IPS DF 4.7 (cell line): ENCODE data around the gene TMSB10.
"Not testable (repeated sequence)": the region's sequence is repeated elsewhere in the genome, so short reads cannot be mapped to it uniquely, and the experiment has no call there.

ENCODE experiments used
- DNase-seq: peaks from one replicate; pipeline ENCODE4 v3.0.0-alpha.2; 2013; ENCODE audit warnings: low spot score; ENCODE audit errors: extremely low read depth

TMSB10 gene

GRCh38 chr2:84938194-84938879 lies 32.9 kb downstream of the TMSB10 start:
- no peak for DNase-seq

DNA sequence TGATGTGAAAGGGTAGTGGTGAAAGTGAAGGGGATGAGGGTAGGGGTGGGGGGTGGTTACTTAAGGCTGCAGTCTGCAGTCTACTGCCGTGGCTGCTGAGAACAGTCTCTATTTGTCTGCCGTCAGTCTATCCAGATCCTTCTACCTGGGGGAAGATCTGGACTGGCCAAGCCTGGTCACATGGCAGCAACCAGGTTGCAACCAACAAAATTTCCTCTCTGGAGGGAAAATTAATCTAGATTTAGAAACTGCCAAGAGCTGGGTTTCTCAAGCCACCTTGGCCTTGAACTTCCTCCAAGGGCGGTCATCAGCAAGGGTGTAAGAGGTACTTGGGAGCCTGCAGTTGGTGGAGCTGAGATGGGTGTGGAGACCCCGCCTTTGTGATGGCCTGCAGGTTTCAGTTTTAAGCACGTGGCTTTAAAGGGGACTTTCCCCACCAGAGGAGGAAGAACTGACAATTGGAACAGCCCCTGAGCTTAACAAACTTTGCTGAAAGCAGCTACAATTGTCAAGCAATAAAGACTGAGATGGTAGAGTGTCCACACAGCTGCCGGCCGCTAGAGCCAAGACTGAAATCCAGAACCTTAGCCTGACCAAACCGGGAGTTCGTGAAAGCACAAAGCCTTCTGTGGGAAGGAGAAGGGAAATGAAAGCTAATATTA lies 34.1 kb downstream of the TMSB10 start:
- DNase-seq = no peak

DNA sequence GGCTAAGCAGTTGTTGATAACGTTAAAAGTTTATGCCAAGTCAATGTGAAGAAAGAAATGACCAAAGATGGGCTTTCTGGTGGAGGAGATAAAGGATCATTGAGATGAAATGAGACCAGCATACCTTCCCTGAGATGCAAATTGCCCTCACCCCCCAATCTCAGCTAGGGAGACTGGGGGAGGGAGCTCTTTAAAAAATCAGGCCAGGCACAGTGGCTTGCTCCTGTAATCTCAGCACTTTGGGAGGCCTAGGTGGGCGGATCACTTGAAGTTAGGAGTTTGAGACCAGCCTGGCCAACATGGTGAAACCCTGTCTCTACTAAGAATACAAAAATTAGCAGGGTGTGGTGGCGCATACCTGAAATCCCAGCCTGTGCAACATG lies 34.6 kb downstream of the TMSB10 start:
- no peak for DNase-seq

- no peak for DNase-seq
These were observed 35.5 kb downstream of the TMSB10 start for GRCh38 chr2:84940831-84941412.

DNA sequence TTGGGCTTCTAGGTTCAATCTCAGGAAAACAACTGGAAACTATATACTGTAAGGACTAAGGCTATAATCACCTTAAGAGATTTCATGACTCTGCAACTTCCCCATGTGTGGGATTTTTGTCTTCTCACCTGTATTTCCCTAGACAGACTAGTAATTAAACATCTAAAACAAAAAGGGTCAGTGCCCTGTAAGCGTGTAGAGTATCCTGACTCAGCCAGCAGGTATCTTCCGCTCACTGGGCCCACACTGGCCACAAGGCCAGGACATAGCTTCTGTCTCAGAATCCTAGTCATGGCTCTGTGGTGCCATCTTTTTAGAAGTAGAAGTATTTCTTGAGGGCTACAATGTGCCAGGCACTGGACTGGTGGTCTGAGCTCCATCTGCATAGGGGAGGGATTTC lies 36.7 kb downstream of the TMSB10 start:
- DNase-seq = no peak

- no peak for DNase-seq
These were observed 37.5 kb downstream of the TMSB10 start for GRCh38 chr2:84942964-84943421.

DNA sequence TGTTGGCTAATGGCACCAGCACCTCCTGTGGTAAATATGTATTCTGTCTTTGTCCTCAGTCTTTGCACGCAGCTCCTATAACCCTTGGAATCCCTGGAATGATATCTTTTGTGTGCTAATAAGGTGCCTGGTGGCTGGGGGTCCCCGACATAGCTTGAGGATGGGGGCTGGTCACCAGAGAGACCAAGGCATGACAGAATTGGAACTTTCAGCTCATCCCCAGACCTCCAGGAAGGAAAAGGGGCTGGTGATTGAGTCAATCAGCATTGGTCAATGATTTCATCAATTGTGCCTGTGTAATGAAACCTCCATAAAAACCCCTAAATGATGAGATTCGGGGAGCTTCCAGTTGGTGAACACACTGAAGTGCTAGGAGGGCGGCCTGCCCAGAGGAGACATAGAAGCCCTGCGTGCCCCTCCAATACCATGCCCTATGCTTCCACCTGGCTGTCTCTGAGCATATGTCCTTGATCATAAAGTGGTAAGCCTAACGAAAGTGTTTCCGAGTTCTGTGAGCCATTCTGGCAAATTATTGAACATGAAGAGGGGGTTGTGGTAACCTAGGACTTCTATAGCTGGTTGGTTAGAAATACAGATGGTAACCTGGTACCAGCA lies 38.9 kb downstream of the TMSB10 start:
- no peak for DNase-seq

DNA sequence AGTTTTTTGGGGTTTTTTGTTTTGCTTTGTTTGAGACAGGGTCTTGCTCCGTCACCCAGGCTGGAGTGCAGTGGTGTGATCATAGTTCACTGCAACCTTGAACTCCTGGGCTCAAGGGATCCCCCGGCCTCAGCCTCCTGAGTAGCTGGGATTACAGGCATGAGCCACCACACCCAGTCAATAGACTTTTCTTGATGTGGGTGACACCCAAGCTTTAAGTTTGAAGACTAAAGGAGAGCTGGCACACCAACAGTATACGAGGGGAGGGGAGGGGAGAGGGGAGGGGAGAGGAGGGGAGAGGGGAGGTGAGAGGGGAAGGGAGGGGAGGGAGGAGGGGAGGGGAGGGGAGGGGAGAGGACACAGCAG lies 40.4 kb downstream of the TMSB10 start:
- not testable (repeated sequence) for DNase-seq

- no peak for DNase-seq
These were observed 41.0 kb downstream of the TMSB10 start for GRCh38 chr2:84946204-84947009.

GRCh38 chr2:84947010-84947593 lies 41.6 kb downstream of the TMSB10 start:
- no peak for DNase-seq

DNA sequence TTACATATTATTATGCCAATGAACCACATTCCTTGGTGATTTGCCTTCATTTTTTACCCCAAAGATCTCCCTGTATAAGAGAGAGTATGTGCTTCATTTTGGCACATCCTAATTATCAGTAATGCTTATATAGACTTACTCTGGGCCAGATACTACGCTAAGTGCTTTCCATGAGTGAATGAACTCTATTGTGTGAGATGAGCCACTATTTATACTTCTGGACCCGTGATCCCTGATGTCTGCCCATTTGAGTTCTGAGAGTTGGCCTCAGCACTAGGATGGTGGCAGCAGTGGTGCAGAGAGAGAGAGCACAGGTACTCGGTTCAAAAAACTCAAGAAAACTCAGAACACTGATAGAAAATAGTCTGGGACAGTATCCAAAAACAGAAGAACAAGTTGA lies 48.1 kb downstream of the TMSB10 start:
- DNase-seq = no peak

GRCh38 chr2:84954329-84954728 lies 48.9 kb downstream of the TMSB10 start:
- no peak for DNase-seq
